Iris pigment epithelial cell (primary cell): Measurements from ENCODE around the gene TNNT2.
A peak's percentile ranks its signal among the peaks of the same experiment; 100 is the strongest.

Experiments
- DNase-seq: peaks from one replicate; pipeline ENCODE4 v3.0.0-alpha.2; 2011; ENCODE audit warnings: low read depth

Gene TNNT2

DNA sequence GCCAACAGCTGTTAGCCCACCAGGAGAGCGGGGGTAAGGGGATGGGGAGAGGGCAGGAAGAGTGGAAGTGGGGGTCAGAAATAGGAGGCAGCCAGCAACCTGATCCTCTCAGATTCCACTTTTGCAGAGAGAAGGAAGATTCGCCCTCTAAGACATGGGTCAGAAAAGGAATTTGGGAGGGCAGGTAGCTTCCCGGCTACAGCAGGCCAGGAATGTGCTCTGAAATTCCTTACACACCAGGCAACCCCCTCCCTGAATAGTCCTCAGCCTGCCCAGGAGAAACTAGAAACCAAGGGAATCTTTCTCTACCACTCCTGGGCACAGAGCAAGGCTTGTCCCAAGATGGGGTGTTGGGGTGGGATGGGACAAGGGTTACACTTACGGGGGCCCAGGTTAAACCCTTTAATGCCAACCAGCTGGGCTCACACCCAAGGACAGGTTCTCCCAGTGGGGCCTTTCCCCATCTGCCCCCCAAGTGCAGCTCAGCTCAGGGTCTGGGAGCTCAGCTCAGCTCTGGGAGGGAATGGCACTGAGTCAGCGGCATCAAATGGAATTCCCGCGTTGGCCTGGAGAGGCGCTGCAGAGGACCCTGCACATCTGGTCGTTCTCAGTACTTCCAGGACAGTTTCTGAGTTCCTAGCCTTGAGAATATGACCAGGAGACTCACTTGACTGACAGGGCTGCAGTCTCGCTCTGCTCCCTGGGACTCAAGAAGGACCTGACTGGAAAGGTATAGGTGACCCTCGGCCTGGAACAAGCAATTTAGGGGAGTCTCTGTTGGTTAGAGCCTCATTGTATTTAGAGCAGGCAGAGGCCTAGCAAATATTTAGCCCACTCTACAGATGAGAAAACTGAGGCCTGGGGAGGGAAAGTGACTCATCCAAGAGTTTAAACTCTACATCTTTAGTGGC is 761 bp downstream of the TNNT2 start:
- DNase-seq = peak; percentile 32

DNA sequence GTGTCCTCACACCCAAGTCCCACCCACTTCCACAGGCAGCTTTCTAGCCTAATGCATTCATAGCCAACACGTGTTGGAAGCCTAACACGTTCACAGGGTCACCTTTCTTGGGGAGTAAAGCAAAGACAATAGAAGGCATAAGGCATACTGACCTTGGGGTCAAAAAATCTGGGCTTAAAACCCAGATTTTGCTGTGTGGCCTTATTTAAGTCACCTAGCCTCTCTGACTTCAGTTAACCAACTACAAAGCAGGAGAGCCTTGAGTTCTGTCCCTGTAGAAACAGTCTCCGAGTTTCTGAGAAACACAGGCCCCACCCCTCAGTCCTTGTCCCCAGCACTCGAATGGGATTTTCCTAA is 1.4 kb downstream of the TNNT2 start:
- no peak for DNase-seq

DNA sequence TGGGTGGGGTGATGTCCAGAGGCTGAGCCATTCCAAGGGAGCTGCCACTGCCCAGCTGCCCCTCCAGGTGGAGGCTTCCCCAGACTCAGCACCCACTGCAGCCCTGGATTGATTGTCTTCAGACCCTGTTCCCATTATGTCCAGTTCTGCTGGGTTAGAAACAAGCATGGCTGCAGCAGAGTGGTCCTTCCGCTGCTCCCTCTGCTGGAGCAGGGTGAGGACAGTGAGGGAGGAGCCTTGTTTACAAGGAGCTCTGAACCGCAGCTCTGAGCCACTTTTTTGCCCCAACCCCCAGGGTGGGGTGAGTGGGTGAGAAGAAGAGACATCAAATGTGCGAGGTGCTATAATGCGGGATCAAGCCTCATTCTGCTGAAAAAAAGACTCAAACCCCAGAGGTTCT is 2.3 kb downstream of the TNNT2 start:
- DNase-seq = no peak

DNA sequence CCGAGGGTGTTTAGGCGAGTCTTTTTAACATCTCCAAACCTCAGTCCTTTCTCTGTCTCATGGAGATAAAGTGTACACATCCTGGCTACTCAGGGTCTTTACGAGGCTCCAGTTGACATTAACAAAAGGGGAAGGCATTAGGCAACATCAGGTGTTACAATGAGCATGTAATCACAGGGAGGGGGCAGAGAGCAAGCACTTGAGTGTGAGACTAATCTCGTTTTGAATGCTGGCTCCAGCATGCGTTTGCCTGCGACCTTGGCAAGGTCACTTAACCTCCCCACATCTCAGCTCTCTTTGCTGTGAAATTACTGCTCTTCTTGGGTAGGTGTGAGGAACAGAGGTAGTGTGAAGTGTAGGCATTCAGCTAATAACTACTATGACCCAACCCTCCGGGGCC is 3.1 kb downstream of the TNNT2 start:
- DNase-seq = no peak

DNA sequence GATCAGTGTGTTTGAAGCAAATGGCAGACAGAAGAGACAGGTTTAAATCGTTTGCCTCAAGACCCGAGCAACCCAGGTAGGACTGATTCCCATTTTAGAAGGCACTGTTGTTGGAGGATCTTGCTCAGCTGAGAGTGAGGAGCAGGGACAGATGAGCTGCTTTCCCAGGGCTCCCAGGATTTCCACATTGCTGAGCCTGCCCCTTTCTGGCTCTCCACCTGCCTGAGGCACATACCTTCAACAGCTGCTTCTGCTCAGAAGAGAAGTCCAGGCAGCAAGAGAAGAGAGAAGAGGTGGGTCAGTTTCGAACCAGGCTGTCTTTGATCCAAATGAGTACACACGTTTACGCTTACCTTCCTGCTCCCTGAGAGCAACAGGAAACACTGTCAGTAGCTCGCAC is 5.7 kb downstream of the TNNT2 start:
- DNase-seq = no peak

DNA sequence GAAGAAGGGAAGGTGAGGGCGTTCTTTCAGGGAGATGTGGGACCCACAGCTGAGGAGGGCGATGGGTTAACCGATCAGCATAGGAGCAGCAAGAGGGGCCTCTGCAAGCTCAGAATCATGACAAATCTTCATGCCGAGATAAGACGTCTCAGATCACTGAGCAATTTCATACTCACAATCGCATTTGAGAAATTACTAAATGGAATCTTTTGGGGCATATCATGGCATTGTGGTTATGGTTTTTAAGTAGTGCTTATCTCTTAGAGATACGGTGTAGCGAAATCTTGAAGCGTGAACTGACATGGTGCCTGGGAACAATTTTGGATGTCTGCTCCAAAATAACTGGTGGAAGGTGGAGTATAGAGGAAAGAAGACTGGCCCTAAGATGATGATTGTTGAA is 6.2 kb downstream of the TNNT2 start:
- no peak for DNase-seq

DNA sequence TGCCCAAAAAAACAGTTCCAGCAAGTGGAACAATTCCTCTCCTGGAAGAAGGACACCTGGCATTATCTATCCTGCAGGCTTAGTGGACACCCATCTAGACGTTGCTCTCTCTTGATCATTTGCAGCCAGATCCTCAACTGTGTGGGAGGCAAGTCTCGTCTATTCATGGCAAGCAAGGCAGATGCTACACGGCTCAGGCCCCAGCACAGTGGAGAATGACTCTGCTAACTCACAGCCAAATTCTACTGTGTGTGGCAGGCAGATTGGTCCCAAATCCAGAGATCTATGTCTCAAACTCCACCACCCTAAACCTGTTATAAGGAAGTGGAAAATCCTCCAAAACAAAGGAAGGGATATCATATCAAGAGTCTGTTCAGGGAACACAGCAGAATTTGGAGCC is 7.0 kb downstream of the TNNT2 start:
- no peak for DNase-seq

DNA sequence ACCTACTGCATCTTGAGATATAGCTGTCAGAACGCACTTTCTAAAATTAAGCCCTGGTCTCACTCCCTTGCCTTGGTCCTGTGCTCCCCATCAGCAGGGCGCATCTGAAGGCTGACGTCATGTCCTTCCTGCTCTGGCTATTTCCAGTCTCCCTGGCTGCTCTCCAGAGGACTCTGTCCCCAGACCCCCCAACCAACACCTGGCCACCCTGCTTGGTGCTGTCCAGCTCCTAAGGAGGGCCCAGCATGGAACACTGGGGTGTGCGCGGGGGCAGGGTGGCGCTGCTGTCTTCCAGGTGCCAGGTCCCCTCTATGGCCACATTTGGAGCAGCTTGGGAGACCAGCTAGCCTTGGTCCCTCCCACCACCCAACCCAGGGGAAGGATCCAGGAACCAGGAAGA is 8.3 kb downstream of the TNNT2 start:
- no peak for DNase-seq

DNA sequence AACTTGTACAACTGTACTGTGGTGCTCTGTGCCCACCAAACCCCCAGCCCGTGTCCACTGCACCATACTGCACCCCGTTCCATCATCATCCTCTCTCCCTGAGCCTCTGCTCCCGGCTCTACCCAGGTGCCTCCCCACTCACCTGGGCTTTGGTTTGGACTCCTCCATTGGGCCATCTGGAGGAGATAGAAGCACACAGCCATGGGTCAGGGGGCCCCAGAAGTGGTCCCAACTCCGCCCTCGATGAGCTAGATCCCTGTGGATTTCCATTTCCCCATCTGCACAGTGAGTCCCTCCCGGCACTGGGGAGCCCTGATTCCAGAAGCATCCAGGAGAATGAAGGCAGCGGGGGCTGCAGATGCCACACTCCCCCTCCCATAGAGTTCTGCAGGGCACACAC is 10.8 kb downstream of the TNNT2 start:
- no peak for DNase-seq

DNA sequence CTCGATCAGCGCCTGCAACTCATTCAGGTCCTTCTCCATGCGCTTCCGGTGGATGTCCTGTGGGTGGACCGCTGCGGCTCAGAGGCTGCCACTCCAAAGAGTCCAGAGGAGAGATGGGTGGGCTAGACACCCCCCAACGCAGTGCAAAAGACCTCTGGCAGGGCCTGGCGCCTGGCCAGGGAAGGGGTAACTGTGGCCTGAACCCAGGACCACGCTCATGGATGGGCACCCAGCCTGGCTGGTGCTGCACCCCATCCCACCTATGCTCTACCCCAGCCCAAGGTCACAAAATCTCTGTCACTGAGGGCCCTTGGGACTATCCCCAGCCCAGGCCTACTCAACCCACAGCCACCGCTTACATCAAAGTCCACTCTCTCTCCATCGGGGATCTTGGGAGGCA is 12.2 kb downstream of the TNNT2 start:
- DNase-seq = no peak

DNA sequence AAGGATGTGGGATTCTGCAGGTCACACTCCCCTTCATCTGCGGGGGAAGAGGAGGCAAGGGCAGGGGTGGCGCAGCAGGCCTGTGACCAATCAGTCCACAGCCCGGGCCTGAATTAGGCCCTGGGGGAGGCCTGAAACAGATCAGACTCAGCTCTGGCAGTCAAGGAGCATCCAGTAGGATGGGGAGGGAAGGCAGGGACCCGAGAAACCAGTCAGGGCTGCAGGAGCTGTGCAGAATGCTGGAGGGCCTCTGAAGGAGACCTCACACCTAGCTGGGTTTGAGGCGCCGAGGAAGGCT is 12.7 kb downstream of the TNNT2 start:
- no peak for DNase-seq

DNA sequence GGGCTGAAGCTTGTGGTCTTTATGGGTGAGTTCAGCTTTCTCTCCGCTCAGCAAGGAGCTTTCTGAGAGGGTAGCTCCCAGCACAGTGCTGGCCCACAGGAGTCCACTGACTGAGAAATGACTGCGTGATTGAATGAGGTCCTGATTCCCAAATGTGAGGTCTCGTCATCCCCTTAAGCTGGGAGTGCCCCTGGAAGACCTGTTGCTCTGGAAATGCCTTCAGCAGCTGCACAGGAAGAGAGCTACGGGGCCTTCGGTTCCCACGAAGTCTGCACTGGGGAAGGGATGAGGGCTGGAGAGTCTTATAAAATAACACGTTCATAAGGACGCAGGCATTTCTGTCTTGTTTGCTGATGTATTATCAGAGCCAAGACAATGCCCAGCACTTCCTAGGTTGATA is 14.0 kb downstream of the TNNT2 start:
- no peak for DNase-seq

DNA sequence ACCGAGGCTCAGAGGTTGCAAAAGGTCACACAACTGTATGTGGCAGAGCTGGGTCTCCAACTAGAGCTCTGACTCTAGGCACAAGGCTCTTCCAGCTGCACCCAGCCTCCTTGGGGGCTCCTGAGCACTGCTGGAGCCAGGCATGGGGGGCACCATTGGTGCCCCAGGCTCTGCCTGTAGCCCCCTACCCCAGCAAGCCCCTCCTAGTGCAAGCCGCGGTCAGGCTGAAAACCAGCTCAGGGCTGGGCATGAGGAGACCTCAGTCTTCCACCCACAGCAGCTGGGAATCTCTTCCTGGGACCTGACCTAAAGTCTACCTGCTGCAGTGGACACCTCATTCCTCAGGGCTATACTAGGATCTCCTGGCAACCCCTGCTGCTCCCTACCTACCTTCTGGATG is 14.6 kb downstream of the TNNT2 start:
- no peak for DNase-seq

DNA sequence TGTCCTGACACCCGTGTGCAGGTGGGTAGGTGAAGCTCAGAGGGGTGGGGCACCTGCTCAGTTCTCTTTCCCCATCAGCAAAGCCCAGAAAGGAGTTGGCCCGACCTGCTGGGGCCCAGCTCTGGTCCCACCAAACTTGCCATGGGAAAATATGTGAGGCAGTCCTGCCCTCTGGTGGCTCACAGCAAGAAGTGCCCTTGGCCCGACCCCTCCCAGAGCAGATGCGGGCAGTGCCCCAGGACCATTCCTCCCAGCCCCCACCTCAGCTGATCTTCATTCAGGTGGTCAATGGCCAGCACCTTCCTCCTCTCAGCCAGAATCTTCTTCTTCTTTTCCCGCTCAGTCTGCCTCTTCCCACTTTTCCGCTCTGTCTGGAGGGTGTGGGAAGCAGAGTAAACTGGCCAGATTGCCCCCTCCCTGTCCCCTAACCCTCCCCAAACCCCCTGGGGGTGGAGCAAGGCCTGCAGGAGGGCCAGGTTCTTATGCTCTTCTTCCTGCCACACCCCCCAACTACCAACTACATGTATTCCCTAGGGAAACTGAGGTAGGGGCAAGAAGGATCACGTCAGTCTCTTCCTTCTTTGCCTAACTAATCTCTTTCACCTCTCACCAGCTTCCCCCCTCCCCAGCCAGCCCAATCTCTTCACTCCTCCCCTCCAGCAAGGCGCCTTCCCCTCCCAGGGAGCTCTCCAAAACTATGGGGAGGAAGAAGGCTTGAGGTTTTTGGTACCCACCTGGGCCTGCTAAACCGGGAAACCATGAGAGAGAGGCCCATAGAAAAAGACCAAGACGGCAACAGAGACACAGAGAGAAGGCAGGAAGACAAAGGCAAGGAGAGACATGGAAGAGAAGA is 15.6 kb downstream of the TNNT2 start:
- DNase-seq = peak; percentile 29

DNA sequence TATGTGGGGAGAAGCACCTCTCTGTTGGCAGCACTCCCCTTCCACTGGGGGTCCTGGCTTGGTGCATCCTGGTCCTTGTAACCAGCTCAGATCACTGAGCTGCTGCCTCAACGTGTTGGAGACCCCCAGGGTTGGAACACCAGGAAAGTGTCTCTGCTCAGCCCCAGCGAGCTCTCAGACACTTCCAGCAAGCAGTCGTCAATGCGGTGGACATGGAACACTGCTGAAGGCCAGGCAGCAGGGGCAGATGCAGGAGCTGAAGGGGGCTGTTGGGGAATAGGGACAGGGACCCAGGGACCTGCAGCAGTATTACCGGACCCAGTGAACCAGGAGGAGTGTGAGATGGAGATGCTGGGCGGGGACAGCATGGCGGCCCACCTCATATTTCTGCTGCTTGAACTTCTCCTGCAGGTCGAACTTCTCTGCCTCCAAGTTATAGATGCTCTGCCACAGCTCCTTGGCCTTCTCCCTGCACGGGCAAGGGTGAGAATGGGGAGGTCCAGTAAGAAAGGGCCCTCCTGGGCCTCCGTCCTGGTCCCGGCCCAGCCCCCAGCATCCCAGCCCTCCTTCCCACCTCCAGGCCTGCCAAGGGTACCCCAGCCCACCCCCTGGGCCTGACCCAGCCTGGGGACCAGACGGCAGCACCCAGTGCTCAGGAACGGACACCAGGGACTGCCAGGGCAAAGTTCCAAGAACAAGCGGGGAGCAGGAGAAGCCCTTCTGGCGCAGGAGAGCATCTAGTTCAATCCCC is 16.4 kb downstream of the TNNT2 start:
- DNase-seq = no peak

DNA sequence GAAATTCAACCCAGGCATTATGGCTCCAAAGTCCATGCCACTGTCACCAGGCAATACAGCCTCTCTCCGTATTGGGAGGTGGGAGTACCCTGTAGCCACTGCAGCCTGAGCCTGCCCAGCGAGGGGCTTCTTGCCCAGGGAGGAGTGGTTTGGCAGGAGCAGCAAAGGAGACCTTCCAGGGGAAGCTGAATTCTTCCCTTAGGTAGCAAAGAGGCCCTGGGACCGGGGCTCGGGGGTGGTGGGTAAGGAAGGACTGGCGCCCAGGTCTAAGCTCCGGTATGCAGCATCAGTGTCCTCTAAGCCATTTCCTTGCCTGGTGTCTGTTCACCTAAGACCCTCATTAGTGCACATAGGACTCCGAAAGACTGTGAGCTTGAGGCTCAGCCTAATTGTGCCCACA is 17.0 kb downstream of the TNNT2 start:
- no peak for DNase-seq

DNA sequence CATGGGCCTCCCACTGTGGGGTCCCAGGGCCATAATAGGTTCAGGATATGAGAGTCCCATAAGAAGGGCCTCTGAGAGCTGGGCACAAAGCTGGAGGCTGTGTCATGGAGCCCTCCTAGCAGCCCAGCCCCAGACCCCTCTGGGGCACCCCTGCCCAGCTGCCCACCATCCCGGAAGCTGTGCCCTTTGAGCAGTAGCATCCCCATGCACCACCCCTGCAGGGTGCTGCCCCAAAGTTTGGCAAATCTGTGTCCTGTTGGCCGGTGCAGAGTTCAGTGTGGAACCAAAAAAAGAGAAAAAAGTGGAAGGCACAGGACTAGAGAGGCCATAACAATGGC is 17.6 kb downstream of the TNNT2 start:
- DNase-seq = no peak

DNA sequence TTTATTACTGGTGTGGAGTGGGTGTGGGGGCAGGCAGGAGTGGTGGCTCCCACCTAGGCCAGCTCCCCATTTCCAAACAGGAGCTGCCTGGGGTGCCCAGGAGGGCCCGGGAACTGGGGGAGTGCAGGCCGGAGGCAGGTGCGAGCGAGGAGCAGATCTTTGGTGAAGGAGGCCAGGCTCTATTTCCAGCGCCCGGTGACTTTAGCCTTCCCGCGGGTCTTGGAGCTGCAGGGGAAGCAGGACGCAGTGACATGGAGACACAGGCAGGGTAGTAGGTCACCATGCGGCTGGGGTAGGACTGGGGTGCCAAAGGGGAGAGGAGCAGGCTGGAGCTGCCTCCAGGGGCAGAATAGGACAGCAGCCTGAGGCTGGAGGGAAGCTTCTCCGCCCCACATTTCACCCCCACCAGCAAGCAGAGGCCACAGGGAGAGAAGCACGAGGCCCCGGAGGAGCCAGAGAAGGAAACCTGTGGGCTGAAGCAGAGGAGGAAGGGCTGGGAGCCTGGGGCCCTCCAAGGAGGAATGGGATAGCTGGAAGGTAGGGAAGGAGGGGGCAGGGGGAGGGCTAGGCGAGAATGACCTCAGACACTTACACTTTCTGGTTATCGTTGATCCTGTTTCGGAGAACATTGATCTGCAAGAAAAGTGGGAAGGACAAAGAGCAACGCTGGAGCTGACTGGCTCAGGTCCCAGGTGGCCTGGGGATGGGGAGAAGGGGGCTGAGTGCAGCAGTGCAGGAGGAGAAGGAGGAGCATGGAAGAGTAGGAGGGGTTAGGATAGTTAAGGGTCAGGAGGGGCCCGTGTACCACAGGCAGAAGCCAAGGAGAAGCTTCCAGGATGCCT is 18.2 kb downstream of the TNNT2 start:
- DNase-seq = no peak

DNA sequence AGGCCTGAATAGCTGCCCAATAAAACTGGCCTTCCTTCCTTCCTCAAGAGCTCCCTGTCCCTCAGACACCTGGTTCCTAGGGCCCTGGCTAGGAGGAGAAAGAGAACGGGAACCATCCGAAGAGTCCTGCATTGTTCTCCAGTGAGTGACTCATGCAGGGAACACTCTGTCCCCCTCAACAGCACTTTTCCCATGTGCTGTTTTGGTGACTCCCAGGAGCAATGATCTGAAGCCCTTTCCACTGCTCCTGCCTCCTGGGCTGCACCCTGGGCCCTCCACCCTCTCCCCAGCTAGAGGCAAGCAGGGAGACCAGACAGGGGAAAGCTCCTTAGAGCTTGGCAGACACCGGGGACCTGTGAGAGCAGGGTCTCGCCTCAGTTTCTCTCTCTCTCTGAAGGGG is 18.9 kb downstream of the TNNT2 start:
- DNase-seq = no peak

DNA sequence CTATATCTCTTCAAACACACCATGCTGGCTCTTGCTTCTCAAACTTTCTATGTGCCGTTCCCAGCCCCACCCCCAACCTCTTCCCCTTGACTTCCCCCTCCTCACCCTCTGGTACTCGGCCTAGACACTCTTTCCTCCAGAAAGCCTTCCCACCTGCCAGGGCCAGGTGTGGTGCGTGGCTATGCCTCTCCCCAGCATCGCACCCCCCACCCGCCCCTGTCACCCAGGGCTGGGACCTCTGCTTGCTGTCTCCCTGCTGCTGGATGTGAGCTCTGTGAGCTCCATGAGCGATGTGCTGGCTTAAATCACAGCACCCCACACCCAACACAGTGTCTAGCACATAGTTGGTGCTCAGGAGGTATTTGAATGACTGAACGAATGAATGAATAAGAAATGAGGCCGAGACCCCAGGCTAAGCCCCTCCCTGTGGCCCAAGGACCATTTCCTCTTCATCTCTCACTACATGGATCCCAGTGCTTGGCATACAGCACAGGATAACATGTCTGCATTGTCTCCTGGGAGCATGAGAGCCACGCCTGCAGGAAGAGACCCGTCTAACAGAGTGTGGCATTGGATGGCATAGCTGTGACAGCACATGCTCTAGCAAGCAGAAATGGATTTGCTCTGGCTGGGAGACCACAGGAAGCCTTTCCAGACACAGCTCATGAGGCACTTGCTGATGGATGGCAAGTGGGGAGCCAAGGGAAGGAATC is 19.7 kb downstream of the TNNT2 start:
- DNase-seq = no peak

DNA sequence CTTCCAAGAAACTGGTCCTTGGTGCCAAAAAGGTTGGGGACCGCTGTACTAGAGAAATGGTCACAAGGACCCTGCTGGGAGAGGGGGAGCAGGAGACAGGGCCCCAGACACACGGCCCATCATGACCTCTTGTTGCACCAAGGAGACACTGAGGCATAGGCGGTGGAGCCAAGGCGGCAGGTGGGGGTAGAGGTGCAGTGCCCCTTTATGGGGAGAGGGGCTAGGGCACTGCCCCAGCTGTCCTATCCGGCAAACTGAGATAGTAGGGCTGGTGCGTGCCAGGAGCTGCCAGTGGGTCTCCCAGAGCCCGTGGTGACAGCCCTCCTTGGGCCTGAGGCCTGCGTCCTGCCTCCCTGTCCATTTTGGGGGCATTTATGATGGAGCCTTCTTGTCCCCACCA is 20.3 kb downstream of the TNNT2 start:
- no peak for DNase-seq

DNA sequence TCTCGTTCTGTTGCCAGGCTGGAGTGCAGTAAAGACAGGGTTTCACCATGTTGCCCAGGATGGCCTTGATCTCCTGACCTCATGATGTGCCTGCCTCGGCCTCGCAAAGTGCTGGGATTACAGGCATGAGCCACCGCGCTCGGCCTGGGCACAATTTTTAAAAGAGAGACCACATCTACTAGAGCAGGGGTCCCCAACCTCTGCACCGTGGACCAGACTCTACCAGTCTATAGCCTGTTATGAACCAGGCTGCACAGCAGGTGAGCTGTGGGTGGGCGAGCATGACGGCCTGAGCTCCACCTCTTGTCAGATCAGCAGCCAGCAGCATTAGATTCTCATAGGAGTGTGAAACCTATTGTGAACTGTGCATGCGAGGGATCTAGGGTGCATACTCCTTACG is 20.8 kb downstream of the TNNT2 start:
- no peak for DNase-seq
